ENCODE data around the gene TGM5.
A peak's percentile ranks its signal among the peaks of the same experiment; 100 is the strongest.
"Not testable (repeated sequence)": the region's sequence is repeated elsewhere in the genome, so short reads cannot be mapped to it uniquely, and the experiment has no call there.

The TGM5 gene

DNA sequence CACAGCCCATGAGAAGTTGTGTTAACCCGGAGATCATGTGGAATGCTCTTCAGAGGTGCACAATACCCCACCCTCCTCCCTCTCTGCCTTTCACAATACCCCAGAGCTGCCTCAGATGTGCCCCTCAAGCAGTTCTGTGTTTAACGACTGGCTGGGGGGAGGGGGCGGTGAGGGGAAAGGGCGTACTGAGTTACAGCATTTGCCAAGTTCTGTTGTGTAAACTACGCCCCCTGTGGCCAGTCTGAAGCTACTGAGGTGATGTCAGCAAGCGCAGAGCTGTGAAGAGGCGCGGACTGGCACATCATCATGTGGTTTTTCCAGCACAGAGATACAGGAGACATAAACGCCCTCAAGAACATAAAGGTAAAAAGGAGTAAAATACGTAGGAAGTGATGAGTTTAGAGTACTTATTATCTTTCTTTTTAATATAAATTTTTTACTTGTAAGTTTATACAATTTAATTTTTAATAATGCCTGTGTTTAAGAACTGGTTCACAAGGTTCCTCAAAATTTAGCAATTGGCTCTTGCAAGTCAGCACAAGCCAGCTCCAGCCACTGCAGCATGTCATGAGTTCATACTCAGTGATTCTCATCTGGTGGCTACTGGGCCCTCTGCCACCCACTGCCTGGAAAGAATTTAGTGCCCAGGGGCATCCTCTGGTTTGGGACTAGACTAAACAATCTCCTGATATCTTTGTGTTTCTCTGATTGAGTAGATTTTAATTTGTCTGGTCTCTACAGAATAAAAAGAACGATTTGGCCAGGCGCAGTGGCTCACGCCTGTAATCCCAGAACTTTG, 47.6 kb downstream of the TGM5 start:
- peak; percentile 35 for DNase-seq (ENCODE audit: low read depth)

DNA sequence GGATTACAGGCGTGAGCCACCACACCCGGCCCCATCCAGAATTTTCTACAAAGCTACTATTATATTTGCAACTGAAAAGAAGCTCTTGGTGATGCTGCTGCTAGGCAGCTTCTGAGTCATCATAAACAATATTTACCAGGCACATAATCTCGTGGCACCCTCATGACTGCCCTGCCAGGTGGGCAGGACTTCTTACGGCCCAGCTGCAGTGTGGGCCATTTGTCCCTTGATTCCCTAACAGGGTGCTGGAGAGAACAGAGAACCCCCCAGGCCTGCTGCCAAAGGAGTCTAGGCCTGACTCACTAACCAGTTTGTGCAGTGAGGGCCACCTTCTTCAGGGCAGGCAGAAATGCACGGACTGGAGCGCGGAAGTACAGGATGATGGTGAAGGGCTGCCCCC, 50.8 kb downstream of the TGM5 start:
- peak; percentile 43 for DNase-seq (ENCODE audit: low read depth)

DNA sequence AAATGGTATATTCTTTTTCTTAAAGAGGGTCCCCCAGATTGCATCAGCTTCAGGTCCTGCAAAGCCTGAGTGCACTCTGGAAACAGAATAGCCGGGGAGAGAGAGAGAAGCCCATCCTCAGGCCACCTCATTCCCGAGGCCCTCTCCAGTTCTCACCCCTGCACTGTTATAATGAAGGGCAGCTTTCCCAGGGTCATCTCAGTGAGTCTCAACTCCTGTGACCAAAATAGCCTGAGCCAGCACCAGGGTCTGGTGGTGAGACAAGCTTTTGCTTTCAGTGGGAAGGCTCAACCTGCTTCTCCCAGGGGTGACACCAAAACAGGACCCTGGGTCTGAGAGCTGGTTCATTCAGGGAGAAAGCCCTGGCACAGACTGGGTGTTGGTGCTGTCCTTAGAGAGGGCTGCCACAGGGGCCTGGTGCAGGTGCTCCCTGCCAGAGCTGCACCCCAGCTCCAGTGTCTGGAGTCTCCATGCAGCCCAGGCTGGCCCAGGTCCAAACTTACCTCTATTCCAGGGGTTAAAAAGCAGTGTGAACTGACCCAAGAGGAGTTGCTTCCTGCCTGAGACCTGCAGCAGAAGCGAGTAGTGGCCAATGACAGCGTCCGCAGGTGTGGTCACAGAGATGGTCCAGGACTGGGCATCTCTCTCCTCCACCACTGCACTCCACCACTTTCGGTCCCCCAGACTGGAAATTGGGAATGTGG, 52.0 kb downstream of the TGM5 start:
- no peak for DNase-seq (ENCODE audit: low read depth)

DNA sequence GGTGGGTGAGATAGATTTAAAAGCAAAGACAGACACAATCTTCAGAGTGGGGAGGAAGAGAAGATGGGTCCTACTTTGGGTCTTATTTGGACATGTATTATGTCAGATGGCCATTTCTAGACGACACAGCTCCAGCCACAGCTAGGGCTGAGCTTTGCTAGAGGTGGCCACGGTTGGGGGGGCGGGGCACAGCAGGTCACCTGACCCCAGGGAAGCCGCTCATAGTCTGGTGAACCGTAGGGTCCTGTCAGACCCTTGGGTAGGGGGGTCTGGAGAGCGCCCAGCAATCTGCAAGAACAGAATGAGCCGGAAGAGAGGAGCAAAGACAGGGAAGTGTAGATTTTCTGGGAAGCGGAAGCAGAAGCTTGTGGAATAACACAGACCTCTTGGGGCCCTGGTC, 52.6 kb downstream of the TGM5 start:
- no peak for DNase-seq (ENCODE audit: low read depth)

DNA sequence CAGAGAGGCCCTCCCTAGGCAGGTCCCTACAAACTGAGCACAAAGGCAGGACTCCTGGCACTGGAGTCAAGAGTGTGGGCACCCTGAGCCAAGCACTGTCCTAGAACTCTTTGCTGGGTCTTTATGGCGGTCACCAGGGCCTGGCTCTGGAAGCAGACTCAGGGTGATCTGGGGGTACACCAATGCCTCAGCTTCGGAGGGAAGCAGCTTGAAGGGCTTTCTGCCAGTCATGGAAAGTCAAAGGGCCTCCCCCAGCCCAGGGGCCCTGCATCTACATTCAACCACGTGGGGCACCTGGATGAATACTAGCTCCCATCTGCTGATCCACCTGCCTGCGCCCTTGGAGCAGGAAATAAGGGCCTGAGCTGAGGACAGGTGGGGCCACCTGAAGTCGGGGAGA, 53.3 kb downstream of the TGM5 start:
- DNase-seq (ENCODE audit: low read depth): no peak

DNA sequence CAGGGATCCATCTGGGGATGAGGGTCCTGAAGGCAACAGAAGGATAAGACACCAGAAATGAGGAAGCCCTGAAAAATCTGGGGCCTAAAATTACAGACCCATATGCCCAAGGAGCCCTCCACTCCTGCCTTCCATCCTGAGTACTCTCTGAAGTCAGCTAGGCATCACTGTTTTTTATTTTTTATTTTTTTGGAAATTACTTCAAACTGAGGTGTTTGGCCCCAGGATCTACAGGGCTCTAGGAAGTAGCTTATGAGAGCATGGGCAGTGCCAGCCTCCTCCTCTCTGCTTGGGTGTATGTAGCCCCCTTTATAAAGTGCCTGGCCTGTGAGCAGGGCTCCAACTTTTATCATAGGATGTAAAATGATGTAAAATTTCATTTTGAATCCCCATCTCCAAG, 53.8 kb downstream of the TGM5 start:
- no peak for DNase-seq (ENCODE audit: low read depth)

DNA sequence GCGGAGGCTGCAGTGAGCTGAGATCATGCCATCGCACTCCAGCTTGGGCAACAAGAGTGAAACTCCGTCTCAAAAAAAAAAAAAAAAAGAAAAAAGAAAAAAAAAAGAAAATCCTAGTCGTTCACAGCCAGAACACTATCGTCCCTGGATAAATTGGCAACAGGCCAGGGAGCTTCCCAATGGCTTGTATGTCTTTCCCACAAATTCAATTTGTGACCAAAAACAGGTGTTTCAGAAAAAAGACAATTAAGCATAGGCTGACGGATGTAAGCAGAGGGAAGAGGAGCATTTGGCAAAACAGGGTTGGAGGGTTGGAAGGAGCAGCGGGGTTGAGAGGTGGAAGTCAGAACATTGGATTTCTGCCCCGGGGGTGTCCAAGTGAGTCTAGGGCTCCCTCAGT, 54.4 kb downstream of the TGM5 start:
- DNase-seq (ENCODE audit: low read depth): no peak

DNA sequence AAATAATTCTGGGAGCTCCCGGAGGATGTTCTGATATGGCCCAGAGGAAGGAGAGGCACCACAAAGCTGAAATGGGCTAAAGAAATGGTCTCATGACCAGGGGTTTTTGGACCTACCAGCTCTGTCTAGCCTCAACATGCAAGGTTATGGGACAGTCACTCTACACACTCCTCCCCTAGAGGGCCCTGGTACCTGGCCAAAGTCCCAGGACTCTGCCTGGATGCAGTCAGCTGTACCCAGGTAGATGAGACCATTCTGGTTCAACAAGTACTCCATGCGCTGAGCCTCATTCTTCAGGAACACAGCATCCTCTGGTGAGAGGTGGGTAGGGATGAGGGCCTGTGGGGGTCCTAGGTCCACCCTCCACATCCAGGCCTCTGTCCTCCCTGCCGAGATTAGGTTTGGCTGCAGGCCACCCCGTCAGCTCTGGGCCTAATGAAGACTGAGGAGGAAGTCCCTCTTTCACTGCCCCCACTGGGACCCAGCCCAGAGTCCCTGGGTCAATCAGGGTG, 55.4 kb downstream of the TGM5 start:
- DNase-seq (ENCODE audit: low read depth): no peak

DNA sequence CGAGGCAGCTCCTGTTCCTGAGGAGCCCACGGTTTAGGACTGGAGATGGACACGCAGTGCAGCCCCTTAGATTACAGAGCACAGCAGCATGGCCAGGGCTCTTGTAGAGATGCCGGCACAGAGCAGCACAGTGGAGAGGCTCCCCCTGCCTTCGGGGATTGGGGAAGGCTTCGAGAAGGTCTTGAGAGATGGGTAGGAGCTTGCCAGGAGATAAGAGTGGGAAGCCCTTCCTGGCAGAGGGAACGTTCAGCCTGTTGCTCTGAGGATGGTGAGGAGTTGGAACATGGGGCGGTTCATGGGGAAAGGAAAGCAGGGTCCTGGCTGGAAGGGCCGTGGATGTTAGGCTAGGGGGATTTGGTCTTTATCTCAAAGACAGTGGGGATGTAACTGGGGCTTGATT, 55.9 kb downstream of the TGM5 start:
- DNase-seq (ENCODE audit: low read depth): no peak

DNA sequence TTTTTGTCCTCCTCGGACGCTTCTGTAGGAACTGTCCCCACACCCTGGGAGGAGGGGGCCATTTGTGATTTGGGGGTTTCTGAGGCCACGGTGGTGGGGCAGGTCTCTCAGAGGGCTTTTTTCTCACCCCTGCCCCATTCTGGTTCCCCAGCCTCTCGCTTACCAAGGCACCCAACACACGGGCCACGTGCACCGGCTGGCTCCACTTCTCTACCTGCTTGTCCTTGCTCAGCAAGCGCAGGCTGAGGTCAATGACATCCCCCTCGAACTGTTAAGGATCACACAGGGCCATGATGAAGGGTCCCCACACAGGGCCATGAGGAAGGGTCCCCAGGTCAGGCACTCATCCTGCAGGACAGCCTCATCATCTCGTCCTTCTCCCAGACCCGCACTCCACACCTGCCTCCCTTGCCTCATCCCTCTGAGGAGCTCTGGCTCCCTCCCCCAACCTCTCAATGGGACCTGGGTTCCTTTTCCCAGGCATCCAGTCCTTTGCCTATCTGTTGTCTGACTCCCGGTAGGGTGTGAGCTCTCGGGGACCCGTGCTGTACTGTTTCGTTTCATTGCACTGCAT, 56.5 kb downstream of the TGM5 start:
- no peak for DNase-seq (ENCODE audit: low read depth)

DNA sequence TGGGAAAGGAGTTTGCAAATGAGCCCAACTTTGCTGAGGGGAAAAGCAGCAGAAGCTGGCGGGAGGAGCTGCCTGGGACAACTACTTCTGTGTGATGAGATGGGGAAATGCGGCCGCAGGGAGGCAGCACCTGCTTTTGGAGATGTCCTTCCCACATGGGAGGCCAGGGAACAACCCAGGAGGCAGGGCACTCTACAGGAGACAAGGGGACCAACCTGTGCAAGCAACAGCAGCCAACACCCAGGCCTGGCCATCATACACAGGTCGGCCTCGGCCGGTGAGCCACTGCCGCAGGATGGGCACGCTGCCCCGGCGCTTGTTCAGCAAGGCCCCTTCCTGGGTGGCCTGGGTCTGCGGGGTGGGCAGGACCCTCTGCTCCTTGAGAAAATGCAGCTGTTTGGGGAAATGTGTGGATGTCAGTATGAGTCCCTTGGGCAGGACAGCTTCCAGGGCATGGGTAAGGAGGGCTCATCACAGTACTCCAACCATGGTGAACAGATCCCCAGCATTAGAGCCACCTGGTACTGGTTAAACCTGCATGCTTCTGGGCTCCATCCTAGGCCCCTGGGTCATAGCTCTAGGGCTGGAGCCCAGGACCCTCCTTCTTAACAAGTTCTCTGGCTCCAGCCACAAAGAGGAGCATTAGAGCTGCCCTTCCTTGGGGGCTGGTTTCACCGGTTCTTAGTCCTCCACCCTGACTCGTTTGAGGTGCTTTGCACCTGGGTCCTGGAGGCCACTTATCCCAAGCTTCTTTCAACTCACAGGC, 57.5 kb downstream of the TGM5 start:
- peak; percentile 15 for DNase-seq (ENCODE audit: low read depth)

DNA sequence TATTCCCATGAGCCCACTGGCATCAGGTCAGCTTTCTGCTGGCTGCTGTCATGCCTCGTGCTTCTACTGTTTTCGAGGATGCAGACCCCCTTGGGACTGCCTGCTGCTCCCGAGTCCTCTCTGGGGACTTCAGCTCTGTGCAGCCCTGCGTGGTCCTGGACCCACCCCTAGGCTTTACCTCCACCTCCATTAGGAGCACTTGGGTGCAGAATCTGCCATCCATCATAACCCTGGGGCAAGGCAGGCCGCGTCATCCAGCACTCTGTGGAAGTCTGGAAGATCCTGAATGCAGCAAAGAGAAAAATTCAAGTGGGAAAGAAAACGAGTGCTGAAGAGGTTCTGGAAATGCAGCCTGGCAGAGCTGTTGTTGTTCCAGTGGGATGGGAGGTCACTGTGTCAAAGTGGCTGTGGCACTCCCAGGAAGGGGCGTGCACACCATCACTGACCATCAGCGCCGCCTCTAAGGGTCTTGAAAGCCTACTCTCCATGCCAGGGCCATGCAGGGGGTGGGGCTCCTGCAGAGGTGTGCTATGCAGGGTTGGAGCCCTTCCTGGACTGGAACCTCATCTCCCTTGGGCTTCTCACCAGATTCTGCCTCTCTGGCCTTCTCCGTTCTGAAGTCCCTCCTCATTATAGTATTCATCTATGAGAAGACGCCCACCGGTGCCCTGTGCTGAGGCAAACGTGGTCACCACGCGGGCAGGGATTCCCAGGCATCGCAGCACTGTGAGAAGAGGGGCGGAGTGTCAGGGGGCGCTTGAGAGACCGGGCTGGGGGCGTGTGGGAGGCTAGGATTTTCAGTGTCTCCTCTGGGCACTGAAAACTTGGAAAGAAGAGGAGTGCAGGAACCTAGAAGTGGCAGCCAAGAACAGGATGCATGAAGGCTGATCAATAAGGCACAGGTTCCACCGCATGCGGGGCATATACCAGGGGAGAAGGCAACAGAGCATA, 58.4 kb downstream of the TGM5 start:
- DNase-seq (ENCODE audit: low read depth): no peak

DNA sequence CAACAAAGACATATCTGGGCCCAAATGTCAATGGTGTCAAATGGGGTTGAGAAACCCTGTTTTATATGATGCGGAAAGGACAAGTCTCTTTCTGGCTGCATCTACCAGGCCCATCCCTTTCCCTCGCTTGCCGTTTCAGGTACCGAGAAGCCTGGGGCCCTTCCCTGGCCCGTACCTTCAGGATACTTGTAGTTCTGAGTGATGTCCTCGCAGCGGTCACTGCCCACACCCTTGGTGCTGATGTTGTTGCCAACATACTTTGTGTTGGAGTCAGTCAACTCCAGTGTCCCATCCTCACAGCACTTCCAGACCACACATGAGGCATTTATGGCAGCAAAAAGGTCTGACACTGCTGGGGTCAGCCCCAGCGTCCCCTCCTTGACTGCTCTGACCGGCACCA, 59.7 kb downstream of the TGM5 start:
- no peak for DNase-seq (ENCODE audit: low read depth)

DNA sequence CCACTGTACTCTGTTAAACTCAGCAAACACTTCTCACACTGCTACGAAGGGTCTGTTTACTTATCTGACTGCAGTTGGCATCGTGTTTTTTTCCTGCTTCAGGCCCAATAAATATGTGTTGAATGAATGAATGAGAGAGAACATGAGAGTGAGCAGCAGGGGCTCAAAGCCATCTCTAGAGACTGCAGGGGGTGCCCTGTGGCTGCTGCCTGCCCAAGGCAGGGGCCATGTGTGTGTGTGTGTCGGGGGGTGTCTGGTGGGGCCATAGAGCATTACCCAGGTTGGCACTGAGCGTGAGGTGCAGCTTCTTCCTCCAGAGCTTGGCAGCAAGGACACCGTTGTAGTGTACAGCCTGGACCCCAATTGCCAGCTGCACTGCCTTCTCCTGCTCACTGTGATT, 60.7 kb downstream of the TGM5 start:
- no peak for DNase-seq (ENCODE audit: low read depth)

DNA sequence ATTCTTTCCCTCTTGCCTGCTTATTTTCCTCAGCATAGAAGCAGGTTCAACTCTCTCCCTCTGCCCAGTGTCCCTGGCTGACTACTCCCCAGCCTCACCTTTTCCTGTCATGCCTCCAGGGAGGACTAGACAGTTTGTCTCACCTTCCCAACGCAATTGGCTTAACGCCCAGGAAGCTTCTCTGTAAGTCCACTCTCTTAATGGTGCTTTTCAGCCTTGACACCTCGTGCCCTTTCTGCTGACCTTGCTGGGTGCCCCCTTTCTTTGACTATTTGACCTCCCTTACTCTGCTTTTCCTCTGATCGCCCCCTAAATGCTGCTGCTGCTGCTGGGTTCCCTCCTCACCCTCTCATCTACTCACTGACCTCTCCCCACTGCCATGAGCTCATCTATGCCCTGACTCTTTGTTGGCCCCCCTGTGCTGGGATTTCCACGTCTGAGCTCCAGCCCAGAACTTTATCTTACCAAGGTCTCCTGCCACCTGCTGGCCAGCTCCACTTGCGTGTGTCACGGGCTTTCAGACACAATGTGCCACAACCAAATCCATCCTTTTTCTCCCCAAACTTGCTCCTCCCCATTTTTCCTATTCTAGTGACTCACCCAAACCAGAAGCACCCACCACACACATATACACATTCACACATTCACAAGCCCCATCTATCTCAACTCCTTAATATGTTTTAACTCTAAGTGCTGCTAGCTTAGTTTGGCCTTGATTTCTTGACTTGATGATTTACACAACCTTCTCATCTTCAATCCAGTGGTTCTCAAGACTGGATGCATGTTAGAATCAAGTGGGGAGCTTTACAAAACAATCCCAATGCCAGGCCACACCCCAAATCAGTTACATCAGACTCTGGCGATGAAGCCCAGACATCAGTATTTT, 62.5 kb downstream of the TGM5 start:
- peak; percentile 79 for DNase-seq (ENCODE audit: low read depth)

DNA sequence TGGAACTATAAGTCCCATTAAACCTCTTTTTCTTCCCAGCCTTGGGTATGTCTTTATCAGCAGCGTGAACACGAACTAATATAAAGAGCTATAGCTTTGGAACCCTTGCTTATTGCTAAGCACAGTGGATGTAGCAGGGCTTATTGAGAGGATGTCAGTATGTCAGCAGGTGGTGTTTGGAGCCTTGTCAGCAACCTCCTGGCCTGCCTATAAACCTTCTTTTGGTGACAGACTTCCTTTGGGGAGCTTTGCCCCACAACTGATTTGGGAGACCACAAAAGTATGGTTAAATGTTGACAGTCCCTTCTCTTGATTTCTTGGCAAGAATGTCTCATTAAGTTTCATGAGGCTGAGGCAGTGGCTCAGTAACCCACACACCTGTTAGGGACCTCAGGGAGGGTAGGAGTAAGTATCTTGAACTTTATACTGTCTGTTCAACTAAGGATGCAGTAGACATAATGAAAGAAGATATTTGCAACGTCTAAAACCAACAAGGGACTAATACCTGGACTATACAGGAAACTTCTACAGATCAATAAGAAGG, 66.7 kb downstream of the TGM5 start:
- DNase-seq (ENCODE audit: low read depth): no peak

DNA sequence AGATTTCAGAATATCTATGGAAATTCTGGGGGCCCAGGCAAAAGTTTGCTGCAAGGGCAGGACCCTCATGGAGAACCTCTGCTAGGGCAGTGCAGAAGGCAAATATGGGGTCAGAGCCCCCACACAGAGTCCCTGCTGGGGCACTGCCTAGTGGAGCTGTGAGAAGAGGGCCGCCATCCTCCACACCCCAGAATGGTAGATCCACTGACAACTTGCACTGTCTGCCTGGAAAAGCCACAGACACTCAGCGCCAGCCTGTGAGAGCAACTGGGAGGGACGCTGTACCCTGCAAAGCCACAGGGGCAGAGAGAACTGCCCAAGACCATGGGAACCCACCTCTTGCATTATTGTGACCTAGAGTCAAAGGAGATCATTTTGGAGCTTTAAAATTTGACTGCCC, 67.7 kb downstream of the TGM5 start:
- no peak for DNase-seq (ENCODE audit: low read depth)

DNA sequence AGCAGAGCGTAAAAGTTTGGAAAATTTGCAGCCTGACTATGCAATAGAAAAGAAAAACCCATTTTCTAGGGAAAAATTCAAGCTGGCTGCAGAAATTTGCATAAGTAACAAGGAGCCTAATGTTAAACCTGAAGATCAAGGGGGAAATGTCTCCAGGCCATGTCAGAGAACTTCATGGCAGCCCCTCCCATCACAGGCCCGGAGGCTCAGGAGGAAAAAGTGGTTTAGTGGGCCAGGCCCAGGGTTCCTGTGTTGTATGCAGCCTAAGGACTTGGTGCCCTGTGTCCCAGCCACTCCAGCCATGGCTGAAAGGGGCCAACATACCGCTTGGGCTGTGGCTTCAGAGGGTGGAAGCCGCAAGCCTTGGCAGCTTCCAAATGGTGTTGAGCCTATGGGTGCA, 68.2 kb downstream of the TGM5 start:
- not testable (repeated sequence) for DNase-seq (ENCODE audit: low read depth)

DNA sequence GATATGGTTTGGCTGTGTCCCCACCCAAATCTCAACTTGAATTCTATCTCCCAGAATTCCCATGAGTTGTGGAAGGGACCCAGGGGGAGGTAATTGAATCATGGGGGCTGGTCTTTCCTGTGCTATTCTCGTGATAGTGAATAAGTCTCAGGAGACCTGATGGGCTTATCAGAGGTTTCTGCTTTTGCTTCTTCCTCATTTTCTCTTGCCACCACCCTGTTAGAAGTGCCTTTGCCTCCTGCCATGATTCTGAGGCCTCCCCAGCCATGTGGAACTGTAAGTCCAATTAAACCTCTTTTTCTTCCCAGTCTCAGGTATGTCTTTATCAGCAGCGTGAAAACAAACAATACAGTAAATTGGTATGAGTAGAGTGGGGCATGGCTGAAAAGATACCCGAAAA, 69.0 kb downstream of the TGM5 start:
- DNase-seq (ENCODE audit: low read depth): not testable (repeated sequence)
